Stimulated activated CD8-positive, alpha-beta memory T cell treated with anti-CD3 and anti-CD28 coated beads, Interleukin-12 subunit alpha, Interleukin-12 subunit beta, amount 100 ng/mL, for 24 hours (primary cell): Measurements from ENCODE around the gene SEPTIN5.

Experiments
- DNase-seq: peaks from one replicate; pipeline ENCODE4 v3.0.0-alpha.2; 2020; ENCODE audit errors: extremely low read depth

The SEPTIN5 gene

GRCh38 chr22:19733755-19734154 is 19.5 kb downstream of the SEPTIN5 start:
- DNase-seq, result no peak

GRCh38 chr22:19734163-19734562 is 19.9 kb downstream of the SEPTIN5 start:
- DNase-seq, result no peak

DNA sequence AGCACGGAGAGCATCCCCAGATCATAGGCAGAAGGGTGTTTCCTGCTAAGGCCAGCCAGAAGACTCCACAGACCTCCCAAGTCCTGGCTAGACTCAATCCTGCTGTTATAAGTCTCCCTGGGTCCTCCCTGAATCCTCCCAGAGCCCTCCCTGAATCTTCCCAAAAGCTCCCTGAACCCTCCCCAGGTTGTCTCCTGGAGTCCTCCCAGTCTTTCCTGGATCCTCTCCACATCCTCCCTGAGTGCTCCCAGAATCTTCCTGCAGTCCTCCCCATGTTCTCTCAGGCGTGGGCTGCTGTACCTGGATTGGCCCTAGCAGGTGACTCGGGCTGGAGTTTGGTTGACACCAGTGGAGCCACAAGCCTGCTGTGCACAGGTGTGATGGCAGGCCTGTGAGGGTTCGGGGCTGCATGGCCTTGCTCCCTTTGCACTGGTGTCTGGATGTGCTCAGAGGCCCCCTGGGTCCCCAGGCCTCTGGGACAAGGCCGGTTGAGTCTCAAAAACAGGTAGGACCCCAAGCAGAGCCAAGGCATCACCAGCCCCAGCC is 20.6 kb downstream of the SEPTIN5 start:
- no peak for DNase-seq

DNA sequence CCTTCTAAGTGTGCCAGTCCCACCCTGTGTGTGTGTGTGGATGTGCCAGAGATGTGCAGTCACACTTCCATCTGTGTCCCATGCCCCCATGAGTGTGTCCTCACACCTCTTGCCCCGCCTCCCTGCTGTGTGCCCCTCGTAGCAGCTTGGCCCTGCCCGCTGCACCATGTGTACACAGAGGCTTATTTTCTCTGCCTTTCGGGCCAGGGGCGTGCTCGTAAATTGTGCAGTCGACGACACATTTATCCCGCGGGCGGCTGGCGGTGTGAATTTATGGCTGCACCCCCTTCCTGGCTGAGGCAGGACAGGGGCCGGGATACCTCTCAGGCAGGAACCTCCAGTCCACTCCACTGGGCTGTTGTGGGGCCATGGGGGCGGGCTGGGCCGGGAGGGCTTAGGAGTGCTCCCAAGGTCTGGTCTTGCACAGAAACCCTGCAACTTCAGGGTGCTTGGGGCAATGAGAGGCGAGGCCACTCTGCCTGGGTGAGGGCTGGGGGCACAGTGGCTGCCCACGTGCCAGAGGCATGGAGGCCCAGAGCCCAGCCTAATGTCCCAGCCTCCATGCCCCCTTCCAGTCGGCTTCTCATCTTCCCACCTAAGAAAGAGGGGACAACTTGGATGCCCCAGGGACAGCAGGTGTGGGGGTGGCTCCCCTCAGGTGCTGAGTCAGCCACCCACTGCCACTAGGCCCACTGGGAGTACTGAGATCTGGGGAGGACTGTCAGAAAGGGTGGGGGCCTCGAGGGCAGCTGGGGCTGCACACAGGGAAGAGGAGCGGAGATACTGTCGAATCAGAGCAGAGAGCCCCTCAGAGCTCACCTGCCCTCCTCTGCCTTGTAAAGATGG is 21.6 kb downstream of the SEPTIN5 start:
- DNase-seq, result no peak

- no peak for DNase-seq
Measured at GRCh38 chr22:19737846-19738663, 23.8 kb downstream of the SEPTIN5 start.

- DNase-seq, result no peak
Measured at GRCh38 chr22:19738664-19739447, 24.6 kb downstream of the SEPTIN5 start.

DNA sequence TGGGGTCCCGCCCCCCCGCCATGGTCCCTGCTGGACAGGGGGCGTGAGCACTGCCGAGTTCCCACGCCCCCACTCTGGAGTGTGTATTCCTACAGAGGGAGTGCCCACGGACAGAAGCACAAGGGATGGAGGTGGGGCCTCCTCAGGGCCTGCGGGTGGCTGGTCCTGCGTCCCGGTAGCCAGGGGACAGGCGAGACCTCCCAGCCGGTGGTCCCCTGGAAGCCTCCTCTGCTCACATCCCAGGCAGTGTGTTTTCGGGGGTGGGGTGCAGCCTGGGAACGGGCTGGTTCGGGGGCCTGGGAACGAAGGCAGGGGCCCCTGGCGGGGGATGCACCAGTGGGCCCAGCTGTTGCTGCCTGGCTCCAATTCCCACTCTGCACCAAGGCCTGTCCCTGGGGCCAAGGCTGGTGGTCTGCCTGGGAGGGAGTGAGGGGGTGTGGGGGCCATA is 25.2 kb downstream of the SEPTIN5 start:
- no peak for DNase-seq

DNA sequence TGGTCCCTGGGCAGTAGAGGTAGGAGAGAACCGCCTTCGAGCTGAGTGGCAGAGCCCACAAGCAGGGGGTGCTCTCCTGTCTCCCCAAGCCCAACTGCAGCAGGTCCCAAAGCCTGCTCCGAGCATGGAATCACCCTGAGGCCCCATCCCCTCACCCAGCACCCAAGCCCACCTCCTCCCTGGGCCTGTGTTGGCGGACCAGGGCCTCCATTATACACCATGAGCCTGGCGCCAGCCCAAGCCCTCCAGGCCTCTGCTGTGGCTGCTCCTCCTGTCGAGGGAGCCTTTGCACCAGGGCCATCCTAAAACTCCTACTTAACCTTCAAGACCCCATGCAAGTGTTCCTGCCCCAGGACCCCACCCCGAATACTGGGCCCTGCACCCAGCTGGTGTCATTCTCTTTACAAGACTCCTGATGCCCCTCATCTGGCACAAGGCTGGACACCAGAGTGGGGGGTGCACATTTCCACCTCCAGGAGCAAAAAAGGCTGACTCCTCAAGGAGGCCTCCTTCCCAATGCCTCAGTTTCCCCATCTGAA is 25.7 kb downstream of the SEPTIN5 start:
- DNase-seq, result no peak

DNA sequence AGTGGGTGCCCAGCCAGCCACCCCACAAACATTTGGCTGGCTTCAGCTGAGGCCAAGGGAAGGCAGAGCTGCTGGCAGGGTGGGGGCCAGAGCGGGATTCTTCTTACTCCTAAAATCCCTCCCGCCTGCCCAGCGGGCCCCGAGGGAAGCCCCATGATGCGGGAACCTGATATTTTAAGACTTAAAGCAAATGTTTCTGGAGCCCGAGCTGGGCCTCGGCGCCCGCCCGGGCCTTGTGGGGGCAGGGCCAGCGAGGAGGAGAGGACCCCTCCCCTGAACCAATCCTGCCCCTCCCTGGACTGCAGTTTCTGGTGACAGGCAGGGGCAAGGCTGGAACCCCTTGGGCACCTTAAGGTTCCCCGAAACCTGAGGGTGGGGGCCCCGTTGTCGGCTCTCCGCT is 26.3 kb downstream of the SEPTIN5 start:
- DNase-seq, result no peak

GRCh38 chr22:19741053-19741452 is 26.8 kb downstream of the SEPTIN5 start:
- no peak for DNase-seq

GRCh38 chr22:19742160-19743066 is 28.1 kb downstream of the SEPTIN5 start:
- no peak for DNase-seq

GRCh38 chr22:19743081-19743480 is 28.8 kb downstream of the SEPTIN5 start:
- no peak for DNase-seq

GRCh38 chr22:19743651-19744050 is 29.3 kb downstream of the SEPTIN5 start:
- DNase-seq, result no peak

GRCh38 chr22:19744350-19745006 is 30.2 kb downstream of the SEPTIN5 start:
- no peak for DNase-seq

- DNase-seq, result no peak
Measured at GRCh38 chr22:19745155-19746101, 31.1 kb downstream of the SEPTIN5 start.

DNA sequence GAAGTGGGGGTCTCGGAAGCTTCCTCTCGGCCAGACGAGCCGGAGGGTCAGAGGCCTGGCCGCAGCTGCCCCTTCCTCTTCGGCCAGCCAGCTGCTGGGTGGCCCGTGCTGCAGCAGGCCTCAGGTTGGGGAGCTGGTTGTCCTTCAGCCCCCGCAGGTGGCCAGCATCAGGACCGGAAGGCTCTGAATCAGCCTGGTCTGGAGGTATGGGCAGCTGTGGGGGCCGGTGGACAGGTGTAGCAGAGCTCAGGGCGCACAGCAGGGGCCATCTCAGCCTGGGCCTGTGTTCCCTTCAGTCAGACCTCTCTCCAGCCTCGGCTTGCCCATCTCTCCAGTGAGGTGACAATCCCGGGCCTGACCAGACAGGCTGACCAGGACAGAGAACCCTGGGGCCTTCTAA is 32.4 kb downstream of the SEPTIN5 start:
- DNase-seq, result no peak

DNA sequence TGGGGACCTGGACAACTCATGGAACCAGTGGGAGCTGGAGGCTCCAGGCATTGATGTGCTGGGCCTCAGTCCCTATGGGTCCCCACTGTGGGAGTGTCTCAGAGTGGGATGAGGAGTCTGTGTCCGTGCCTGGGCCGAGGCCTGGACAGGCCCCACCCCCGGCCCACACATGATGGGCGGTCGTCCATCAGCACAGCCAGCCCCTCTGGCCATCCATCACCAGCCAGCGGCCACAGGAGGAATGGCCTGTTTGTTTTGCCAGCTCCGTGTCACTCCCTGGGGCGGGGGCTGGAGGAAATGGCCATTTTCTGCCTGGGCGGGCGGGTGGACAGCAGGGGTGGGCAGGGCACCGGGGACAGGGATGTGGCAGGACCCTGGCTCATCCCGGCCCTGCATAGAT is 33.2 kb downstream of the SEPTIN5 start:
- no peak for DNase-seq

- DNase-seq, result no peak
Measured at GRCh38 chr22:19748139-19748538, 33.8 kb downstream of the SEPTIN5 start.
